ENCODE results near the gene KCNK13.

Gene KCNK13

DNA sequence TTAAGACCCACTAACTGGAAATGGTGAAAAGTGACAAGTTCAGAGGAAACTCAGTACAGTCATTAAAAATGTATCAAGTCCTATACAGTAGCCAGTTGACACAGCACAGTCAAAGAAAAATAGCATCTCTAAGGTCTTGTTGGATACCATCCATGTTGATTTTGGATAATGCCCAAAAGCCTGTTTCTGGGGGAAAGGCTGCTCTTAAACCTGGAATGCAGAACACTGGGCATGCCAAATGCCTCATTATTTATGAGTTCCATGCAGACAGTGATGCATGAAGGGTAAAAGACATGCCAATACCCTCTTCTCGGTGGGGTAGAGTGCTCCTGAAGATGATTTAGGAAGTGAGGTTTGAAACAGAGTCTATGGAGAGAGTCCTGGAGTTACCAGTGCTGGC, 29.6 kb downstream of the KCNK13 start:
- H3K36me3 ChIP-seq (ENCODE audit: control insufficient read depth, insufficient read depth, low read length): no peaks in the 10 kb centered on the region
- H3K79me2 ChIP-seq: no peaks in the 10 kb centered on the region
- H3K9me3 ChIP-seq (ENCODE audit: control insufficient read depth, low read length): no peaks in the 10 kb centered on the region
- H3K9ac ChIP-seq: no peak overlapping the region
- TF ChIP-seq, protein P1, sequence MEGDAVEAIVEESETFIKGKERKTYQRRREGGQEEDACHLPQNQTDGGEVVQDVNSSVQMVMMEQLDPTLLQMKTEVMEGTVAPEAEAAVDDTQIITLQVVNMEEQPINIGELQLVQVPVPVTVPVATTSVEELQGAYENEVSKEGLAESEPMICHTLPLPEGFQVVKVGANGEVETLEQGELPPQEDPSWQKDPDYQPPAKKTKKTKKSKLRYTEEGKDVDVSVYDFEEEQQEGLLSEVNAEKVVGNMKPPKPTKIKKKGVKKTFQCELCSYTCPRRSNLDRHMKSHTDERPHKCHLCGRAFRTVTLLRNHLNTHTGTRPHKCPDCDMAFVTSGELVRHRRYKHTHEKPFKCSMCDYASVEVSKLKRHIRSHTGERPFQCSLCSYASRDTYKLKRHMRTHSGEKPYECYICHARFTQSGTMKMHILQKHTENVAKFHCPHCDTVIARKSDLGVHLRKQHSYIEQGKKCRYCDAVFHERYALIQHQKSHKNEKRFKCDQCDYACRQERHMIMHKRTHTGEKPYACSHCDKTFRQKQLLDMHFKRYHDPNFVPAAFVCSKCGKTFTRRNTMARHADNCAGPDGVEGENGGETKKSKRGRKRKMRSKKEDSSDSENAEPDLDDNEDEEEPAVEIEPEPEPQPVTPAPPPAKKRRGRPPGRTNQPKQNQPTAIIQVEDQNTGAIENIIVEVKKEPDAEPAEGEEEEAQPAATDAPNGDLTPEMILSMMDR (IDR thresholded peaks at IDR 0.05): no peak
- H3K27me3 ChIP-seq (ENCODE audit: control insufficient read depth, insufficient read depth, low read length): no peaks in the 10 kb centered on the region
- no peak overlapping the region for H3K27ac ChIP-seq
- peaks cover 2% of the 10 kb centered on the region for H3K4me1 ChIP-seq
- H2AFZ ChIP-seq: no peak overlapping the region
- peak overlapping the region; percentile 23 for H3K4me2 ChIP-seq (ENCODE audit: low read length)
- no peak overlapping the region for H3K4me3 ChIP-seq (ENCODE audit: low read depth, low read length)

- no peak overlapping the region for H2AFZ ChIP-seq
Measured at GRCh38 chr14:90093942-90094595, 32.3 kb downstream of the KCNK13 start.

GRCh38 chr14:90095096-90095495, 33.3 kb downstream of the KCNK13 start:
- no peaks in the 10 kb centered on the region for H3K79me2 ChIP-seq
- H3K27me3 ChIP-seq (ENCODE audit: control insufficient read depth, insufficient read depth, low read length): no peaks in the 10 kb centered on the region
- no peaks in the 10 kb centered on the region for H3K9me3 ChIP-seq (ENCODE audit: control insufficient read depth, low read length)
- peaks cover 2% of the 10 kb centered on the region for H3K4me1 ChIP-seq
- H3K27ac ChIP-seq: no peak overlapping the region
- H3K9ac ChIP-seq: no peak overlapping the region
- no peak overlapping the region for H3K4me3 ChIP-seq (ENCODE audit: low read depth, low read length)
- H2AFZ ChIP-seq: no peak overlapping the region
- no peak overlapping the region for H3K4me2 ChIP-seq (ENCODE audit: low read length)
- no peaks in the 10 kb centered on the region for H3K36me3 ChIP-seq (ENCODE audit: control insufficient read depth, insufficient read depth, low read length)
- TF ChIP-seq, protein P1 (IDR thresholded peaks at IDR 0.05): no peak

More at GRCh38 chr14:90093942-90094595, 32.3 kb downstream of the KCNK13 start:
- TF ChIP-seq, protein P1 (IDR thresholded peaks at IDR 0.05): no peak
- H3K4me2 ChIP-seq (ENCODE audit: low read length): no peak overlapping the region
- peaks cover 2% of the 10 kb centered on the region for H3K4me1 ChIP-seq
- H3K27me3 ChIP-seq (ENCODE audit: control insufficient read depth, insufficient read depth, low read length): no peaks in the 10 kb centered on the region
- H3K4me3 ChIP-seq (ENCODE audit: low read depth, low read length): no peak overlapping the region
- H3K9me3 ChIP-seq (ENCODE audit: control insufficient read depth, low read length): no peaks in the 10 kb centered on the region
- no peaks in the 10 kb centered on the region for H3K36me3 ChIP-seq (ENCODE audit: control insufficient read depth, insufficient read depth, low read length)
- no peak overlapping the region for H3K27ac ChIP-seq
- no peak overlapping the region for H3K9ac ChIP-seq
- no peaks in the 10 kb centered on the region for H3K79me2 ChIP-seq

DNA sequence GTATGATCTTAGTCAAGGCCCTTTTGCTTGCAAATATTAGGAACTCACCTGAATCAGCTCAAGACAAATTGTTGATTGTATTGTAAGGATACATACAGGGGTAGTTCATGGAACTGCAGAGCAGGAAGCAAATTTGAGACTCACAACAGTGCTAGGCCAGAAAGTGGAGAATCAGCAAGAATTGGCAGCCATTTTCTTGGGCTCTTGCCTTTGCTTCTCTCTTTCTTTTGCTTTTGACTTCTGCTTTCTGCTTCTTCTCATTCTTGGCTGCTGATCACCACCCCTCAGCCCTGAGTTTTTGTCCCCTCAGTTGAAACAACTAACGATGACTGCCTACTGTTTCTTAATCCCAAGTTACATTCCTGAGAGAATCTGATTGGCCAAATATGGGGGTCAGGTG, 34.8 kb downstream of the KCNK13 start:
- no peaks in the 10 kb centered on the region for H3K79me2 ChIP-seq
- H3K4me3 ChIP-seq (ENCODE audit: low read depth, low read length): no peak overlapping the region
- no peak overlapping the region for H2AFZ ChIP-seq
- H3K27ac ChIP-seq: no peak overlapping the region
- H3K9ac ChIP-seq: no peak overlapping the region
- no peaks in the 10 kb centered on the region for H3K9me3 ChIP-seq (ENCODE audit: control insufficient read depth, low read length)
- no peaks in the 10 kb centered on the region for H3K36me3 ChIP-seq (ENCODE audit: control insufficient read depth, insufficient read depth, low read length)
- no peaks in the 10 kb centered on the region for H3K27me3 ChIP-seq (ENCODE audit: control insufficient read depth, insufficient read depth, low read length)
- H3K4me2 ChIP-seq (ENCODE audit: low read length): no peak overlapping the region
- TF ChIP-seq, protein P1 (IDR thresholded peaks at IDR 0.05): no peak
- H3K4me1 ChIP-seq: peaks cover under 1% of the 10 kb centered on the region

GRCh38 chr14:90103808-90104207, 42.0 kb downstream of the KCNK13 start:
- Histone ChIP-seq H2AFZ (no peak overlapping the region), H3K27ac (no peak overlapping the region), H3K27me3 (ENCODE audit: control insufficient read depth, insufficient read depth, low read length) (no peaks in the 10 kb centered on the region), H3K4me3 (ENCODE audit: low read depth, low read length) (no peak overlapping the region), H3K4me1 (no peaks in the 10 kb centered on the region), H3K9me3 (ENCODE audit: control insufficient read depth, low read length) (no peaks in the 10 kb centered on the region), H3K4me2 (ENCODE audit: low read length) (no peak overlapping the region), H3K79me2 (no peaks in the 10 kb centered on the region), H3K36me3 (ENCODE audit: control insufficient read depth, insufficient read depth, low read length) (no peaks in the 10 kb centered on the region), H3K9ac (no peak overlapping the region)
- TF ChIP-seq, protein P1 (IDR thresholded peaks at IDR 0.05): no peak

All from parathyroid adenoma (tissue), 2 donors.